BLaER1 treated with 17β-estradiol and CSF1 and Interleukin-3, amounts not matched to agents 10 nM and 100 nM (cell line): ENCODE data around the gene RPP40.

Experiments used
- H3K27ac ChIP-seq, 11 experiments: shearing (Covaris generic); formaldehyde crosslinking; 2 replicates each; pipeline ENCODE4 v1.8.1; 2022
- H3K27me3 ChIP-seq, 11 experiments: shearing (Covaris generic); formaldehyde crosslinking; 2 replicates each; pipeline ENCODE4 v1.8.1; 2022
- H3K36me3 ChIP-seq, 11 experiments: shearing (Covaris generic); formaldehyde crosslinking; 2 replicates each; pipeline ENCODE4 v1.8.1; 2022
- H3K4me1 ChIP-seq, 10 experiments: shearing (Covaris generic); formaldehyde crosslinking; 2 replicates each; pipeline ENCODE4 v1.8.1; 2022
- H3K4me2 ChIP-seq, 11 experiments: shearing (Covaris generic); formaldehyde crosslinking; 2 replicates each; pipeline ENCODE4 v1.8.1; 2022
- H3K4me3 ChIP-seq, 10 experiments: shearing (Covaris generic); formaldehyde crosslinking; 2 replicates each; pipeline ENCODE4 v1.8.1; 2022
- H3K9ac ChIP-seq, 11 experiments: shearing (Covaris generic); formaldehyde crosslinking; 2 replicates each; pipeline ENCODE4 v1.8.1; 2022
- H3K9me3 ChIP-seq, 11 experiments: shearing (Covaris generic); formaldehyde crosslinking; replicated peaks in 1 of 11; 2 replicates each; pipeline ENCODE4 v1.8.1; 2022
- H4K20me1 ChIP-seq, 11 experiments: shearing (Covaris generic); formaldehyde crosslinking; 2 replicates each; pipeline ENCODE4 v1.8.1; 2022
- Cebpa-rat ChIP-seq, 11 experiments: shearing (Covaris generic); IDR thresholded peaks; 2 replicates each; pipeline ENCODE4 v1.8.1; 2022

Gene RPP40, protein sequence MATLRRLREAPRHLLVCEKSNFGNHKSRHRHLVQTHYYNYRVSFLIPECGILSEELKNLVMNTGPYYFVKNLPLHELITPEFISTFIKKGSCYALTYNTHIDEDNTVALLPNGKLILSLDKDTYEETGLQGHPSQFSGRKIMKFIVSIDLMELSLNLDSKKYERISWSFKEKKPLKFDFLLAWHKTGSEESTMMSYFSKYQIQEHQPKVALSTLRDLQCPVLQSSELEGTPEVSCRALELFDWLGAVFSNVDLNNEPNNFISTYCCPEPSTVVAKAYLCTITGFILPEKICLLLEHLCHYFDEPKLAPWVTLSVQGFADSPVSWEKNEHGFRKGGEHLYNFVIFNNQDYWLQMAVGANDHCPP

DNA sequence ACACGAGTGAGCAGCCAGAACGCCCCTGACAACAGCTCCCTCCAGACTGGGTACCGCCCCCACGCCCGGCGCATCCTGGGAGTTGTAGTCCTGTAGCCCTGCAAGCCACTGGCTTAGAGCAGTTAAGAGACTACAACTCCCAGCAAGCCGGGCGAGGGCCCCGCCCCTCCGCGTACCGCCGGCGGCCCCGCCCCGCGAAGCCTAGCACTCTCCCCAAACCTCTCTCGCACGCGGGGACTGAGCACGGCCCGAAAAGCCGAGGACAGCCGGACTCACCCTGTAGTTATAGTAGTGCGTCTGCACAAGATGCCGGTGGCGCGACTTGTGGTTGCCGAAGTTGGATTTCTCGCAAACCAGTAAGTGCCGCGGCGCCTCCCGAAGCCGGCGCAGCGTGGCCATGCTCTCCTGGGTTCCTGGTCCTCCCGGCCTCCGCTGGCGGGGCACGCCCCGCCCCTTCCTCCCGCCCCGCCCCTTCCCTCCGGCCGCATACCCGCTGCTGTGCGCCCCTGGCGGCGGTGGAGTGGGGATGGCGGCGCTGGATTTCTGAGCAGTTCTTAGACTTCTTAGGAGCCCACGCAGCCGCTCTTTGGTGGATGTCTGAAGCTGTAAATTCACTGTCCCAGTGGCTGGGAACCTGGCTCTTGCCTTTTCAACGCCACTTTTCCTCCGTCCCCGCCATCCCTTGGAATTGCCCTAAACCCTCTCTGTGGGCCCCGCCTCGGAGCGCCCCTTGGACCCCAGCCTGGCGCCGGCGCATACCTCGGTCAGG, at the start of gene RPP40:
Gene RPP40, minus strand, starts transcription at position 434 of the 769 bp plus-strand sequence. Its CDS starts 35 bp downstream, at position 399.
- Histone ChIP-seq H3K9ac (peak within 1 kb of the TSS; percentile 82 to 92 (median 86)), H3K4me2 (peak within 1 kb of the TSS; percentile 69 to 97 (median 89)), H3K9me3 (no peaks in the 10 kb centered on the region), H3K27ac (peak within 1 kb of the TSS; percentile 77 to 94 (median 90)), H3K4me3 (peak within 1 kb of the TSS; percentile 55 to 76 (median 66)), H3K4me1 (peaks cover 7 to 19% (median 16%) of the 10 kb centered on the region in 10 experiments; a peak in 19 of 20 replicates), H3K36me3 (peaks cover 0 to 38% (median 33%) of the 10 kb centered on the region in 11 experiments; a peak in 21 of 22 replicates), H4K20me1 (peaks cover 0 to 9% (median 0%) of the 10 kb centered on the region in 11 experiments; a peak in 2 of 22 replicates), H3K27me3 (no peaks in the 10 kb centered on the region)
- no peak for TF ChIP-seq Cebpa-rat (IDR thresholded peaks at IDR 0.05)

DNA sequence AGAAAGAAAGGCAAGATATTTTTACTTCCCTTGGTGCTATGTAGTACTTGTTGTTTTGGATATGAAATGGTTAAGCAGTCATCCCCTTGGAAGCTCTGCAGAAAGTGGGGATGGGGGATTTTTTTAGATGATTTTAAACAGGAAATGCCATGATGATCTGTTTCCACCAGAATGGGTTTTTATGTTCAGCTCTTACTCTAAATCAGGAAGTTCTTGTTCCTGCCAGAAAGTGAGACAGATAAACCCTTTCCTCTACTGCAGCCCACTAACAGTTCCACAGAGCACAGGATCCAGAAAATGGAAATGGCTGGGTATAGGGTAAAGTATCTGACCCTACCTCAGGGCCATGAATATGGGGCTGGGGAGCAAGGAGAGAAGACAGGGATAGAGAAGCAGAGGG, 49.2 kb upstream of the RPP40 start:
- Histone ChIP-seq H3K9ac (peak overlapping the region in 5 of 11 experiments; percentile 9 to 47 (median 30); a peak in 5 of 22 replicates), H4K20me1 (no peaks in the 10 kb centered on the region), H3K4me2 (peak overlapping the region; percentile 44 to 78 (median 68)), H3K9me3 (peaks cover 51 to 69% (median 62%) of the 10 kb centered on the region in 11 experiments), H3K4me1 (peaks cover 37 to 72% (median 58%) of the 10 kb centered on the region in 10 experiments), H3K27me3 (no peaks in the 10 kb centered on the region), H3K4me3 (peak overlapping the region in 2 of 10 experiments; percentile 2 to 14; a peak in 1 of 20 replicates), H3K36me3 (peaks cover 0 to 20% (median 10%) of the 10 kb centered on the region in 11 experiments; a peak in 11 of 22 replicates), H3K27ac (peak overlapping the region in 9 of 11 experiments; percentile 41 to 87 (median 83); a peak in 14 of 22 replicates)
- no peak for TF ChIP-seq Cebpa-rat (IDR thresholded peaks at IDR 0.05)

DNA sequence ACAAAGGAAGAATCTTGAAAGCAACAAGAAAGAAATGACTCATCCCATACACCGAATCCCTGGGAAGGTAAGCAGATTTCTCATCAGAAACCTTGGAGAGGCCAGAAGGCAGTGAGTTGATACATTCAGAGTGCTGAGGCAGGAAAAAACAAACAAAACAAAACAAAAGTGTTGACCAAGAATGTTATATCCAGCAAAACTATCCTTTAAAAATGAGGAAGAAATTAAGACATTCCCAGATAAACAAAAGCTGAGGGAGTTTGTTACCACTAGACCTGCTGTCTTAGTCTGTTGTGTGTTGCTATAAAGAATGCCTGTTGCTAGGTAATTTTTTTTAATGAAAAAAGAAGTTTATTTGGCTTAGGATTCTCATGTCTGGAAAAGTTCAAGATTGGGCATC, 47.6 kb upstream of the RPP40 start:
- peak overlapping the region in 2 of 11 experiments; percentile 18 to 64; a peak in 3 of 22 replicates for H3K9ac ChIP-seq
- peaks cover 67 to 85% (median 72%) of the 10 kb centered on the region in 11 experiments for H3K9me3 ChIP-seq
- H3K4me3 ChIP-seq, result peak overlapping the region in 7 of 10 experiments; percentile 6 to 27 (median 17); a peak in 6 of 20 replicates
- no peaks in the 10 kb centered on the region for H4K20me1 ChIP-seq
- peaks cover 33 to 56% (median 47%) of the 10 kb centered on the region in 10 experiments for H3K4me1 ChIP-seq
- TF ChIP-seq Cebpa-rat (IDR thresholded peaks at IDR 0.05), result no peak
- H3K4me2 ChIP-seq, result peak overlapping the region in 2 of 11 experiments; percentile 25 to 70; a peak in 1 of 22 replicates
- peak overlapping the region in 9 of 11 experiments; percentile 61 to 87 (median 84); a peak in 19 of 22 replicates for H3K27ac ChIP-seq
- peaks cover 0 to 20% (median 13%) of the 10 kb centered on the region in 11 experiments; a peak in 12 of 22 replicates for H3K36me3 ChIP-seq
- no peaks in the 10 kb centered on the region for H3K27me3 ChIP-seq

DNA sequence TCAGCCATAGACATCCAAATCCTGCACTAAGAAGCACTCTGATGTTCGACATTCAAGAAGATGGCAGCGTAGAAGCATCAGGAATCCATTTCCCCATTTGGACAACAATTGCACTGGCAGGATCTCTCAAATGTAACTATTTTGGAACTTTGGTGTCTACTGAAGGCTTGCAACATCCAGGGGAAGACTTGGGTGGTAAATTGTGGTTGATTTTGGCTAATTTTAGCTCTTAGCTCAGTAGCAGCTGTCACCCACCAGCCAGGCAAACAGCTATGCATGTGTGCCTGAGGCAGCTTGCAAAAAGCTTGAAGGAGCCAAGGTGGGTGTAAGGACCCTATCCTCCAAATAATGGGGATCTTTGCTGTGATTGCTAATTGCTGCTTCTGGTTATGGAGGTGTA, 46.2 kb upstream of the RPP40 start:
- TF ChIP-seq Cebpa-rat (IDR thresholded peaks at IDR 0.05), result peak in 9 of 11 experiments; percentile 61 to 97 (median 91); a peak in 17 of 22 replicates
- H3K36me3 ChIP-seq, result peaks cover 0 to 20% (median 13%) of the 10 kb centered on the region in 11 experiments; a peak in 12 of 22 replicates
- H3K4me1 ChIP-seq, result peaks cover 33 to 55% (median 47%) of the 10 kb centered on the region in 10 experiments
- no peaks in the 10 kb centered on the region for H4K20me1 ChIP-seq
- H3K4me2 ChIP-seq, result peak overlapping the region; percentile 18 to 77 (median 66)
- H3K4me3 ChIP-seq, result peak overlapping the region in 6 of 10 experiments; percentile 0 to 30 (median 14); a peak in 4 of 20 replicates
- peak overlapping the region in 10 of 11 experiments; percentile 43 to 87 (median 84); a peak in 19 of 22 replicates for H3K27ac ChIP-seq
- H3K9me3 ChIP-seq, result peaks cover 61 to 87% (median 66%) of the 10 kb centered on the region in 11 experiments
- H3K27me3 ChIP-seq, result no peaks in the 10 kb centered on the region
- peak overlapping the region in 9 of 11 experiments; percentile 38 to 75 (median 64); a peak in 17 of 22 replicates for H3K9ac ChIP-seq

DNA sequence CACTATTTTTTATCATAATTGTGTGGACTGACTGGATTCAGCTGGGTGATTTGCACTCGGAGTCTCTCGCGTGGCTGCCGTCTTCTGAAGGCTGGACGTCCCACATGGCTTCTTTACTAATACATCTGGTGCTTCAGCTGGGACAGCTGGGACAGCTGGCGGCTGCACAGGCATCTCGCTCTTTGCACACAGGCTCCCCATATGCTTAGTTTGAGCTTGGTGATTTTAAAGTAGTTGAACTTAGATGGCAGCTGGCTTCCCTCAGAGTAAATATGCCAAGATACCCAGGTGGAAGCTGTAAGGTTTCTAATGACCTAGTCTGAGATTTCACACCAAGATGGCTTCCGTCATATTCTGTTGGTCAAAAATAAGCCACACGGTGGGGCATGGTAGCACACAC, 42.6 kb upstream of the RPP40 start:
- Histone ChIP-seq H3K4me2 (no peak overlapping the region), H3K27me3 (no peaks in the 10 kb centered on the region), H3K9me3 (peaks cover 42 to 80% (median 54%) of the 10 kb centered on the region in 11 experiments), H3K9ac (no peak overlapping the region), H3K4me3 (no peak overlapping the region), H3K36me3 (peaks cover 0 to 16% (median 9%) of the 10 kb centered on the region in 11 experiments; a peak in 11 of 22 replicates), H3K4me1 (peaks cover 15 to 25% (median 20%) of the 10 kb centered on the region in 10 experiments; a peak in 19 of 20 replicates), H4K20me1 (no peaks in the 10 kb centered on the region), H3K27ac (0 out of 22 replicates have a peak overlapping the region, but pooled peaks of 1 of the 11 experiments have one; percentile 12)
- no peak for TF ChIP-seq Cebpa-rat (IDR thresholded peaks at IDR 0.05)

DNA sequence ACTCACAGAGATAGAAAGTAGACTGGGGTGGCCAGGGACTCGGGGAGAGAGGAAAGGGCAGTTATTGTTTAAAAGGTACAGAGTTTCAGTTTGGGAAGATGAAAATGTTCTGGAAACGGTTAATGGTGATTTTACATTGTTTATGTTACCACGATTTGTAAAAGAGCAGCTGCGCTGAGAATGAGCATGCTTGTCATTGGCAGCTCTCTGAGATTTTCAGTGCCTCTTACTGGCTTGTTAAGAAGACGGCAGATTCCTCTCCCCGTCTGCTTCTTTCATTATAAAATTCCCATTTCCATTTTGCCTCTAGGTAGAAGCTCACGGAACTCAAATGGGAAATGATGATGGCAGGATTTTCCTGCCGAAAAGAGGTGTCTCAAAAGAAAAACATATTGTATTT, 41.6 kb upstream of the RPP40 start:
- Histone ChIP-seq H3K27me3 (no peaks in the 10 kb centered on the region), H3K4me2 (no peak overlapping the region), H3K9me3 (peaks cover 32 to 70% (median 44%) of the 10 kb centered on the region in 11 experiments), H3K36me3 (peaks cover 0 to 10% (median 6%) of the 10 kb centered on the region in 11 experiments; a peak in 6 of 22 replicates), H4K20me1 (no peaks in the 10 kb centered on the region), H3K4me3 (no peak overlapping the region), H3K9ac (no peak overlapping the region), H3K27ac (no peak overlapping the region), H3K4me1 (peaks cover 14 to 23% (median 16%) of the 10 kb centered on the region in 10 experiments; a peak in 19 of 20 replicates)
- TF ChIP-seq Cebpa-rat (IDR thresholded peaks at IDR 0.05), result no peak

DNA sequence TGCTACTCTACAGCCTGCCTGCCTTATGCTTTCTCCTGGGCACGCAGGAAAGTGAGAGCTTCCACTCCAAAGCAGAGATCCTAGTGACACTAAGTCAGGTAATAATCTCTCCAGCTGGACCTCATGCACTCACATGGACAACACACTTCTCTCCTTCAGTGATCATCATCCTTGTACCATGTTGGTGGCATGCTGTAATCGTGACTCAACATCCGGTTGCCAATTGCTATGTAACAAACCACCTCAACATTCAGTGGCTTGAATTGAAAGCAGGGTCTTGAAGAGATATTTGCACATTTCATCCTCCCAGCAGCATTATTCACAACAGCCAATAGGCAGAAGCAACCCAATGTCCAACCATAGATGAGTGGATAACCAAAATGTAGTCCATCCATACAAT, 41.0 kb upstream of the RPP40 start:
- H3K27ac ChIP-seq, result no peak overlapping the region
- H4K20me1 ChIP-seq, result no peaks in the 10 kb centered on the region
- peaks cover 9 to 17% (median 10%) of the 10 kb centered on the region in 10 experiments; a peak in 19 of 20 replicates for H3K4me1 ChIP-seq
- peaks cover 27 to 64% (median 39%) of the 10 kb centered on the region in 11 experiments for H3K9me3 ChIP-seq
- no peak overlapping the region for H3K4me2 ChIP-seq
- no peak for TF ChIP-seq Cebpa-rat (IDR thresholded peaks at IDR 0.05)
- H3K4me3 ChIP-seq, result no peak overlapping the region
- peaks cover 0 to 10% (median 6%) of the 10 kb centered on the region in 11 experiments; a peak in 6 of 22 replicates for H3K36me3 ChIP-seq
- H3K9ac ChIP-seq, result no peak overlapping the region
- H3K27me3 ChIP-seq, result no peaks in the 10 kb centered on the region

DNA sequence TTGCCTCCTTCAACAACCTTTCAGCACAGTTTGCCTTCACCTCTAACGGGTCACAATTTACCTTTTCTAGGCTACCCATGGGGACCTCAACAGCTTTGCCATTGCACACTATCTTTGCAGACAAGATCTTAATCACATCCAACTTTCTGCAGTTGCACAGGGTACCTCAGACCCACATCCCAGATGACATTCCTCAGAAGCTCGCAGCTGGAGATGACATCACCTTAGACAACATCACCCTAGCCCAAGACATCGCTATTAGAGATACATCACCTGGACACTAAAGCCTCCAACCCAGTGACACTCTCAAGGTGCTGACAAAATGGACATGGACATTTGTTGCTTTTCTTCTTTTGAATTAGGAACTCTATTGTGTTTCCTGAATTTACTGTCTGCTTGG, 38.6 kb upstream of the RPP40 start:
- Histone ChIP-seq H3K27me3 (no peaks in the 10 kb centered on the region), H4K20me1 (no peaks in the 10 kb centered on the region), H3K4me3 (no peak overlapping the region), H3K27ac (no peak overlapping the region), H3K9me3 (peaks cover 3 to 40% (median 14%) of the 10 kb centered on the region in 11 experiments; a peak in 18 of 22 replicates), H3K4me2 (no peak overlapping the region), H3K4me1 (no peaks in the 10 kb centered on the region), H3K36me3 (peaks cover 0 to 7% (median 0%) of the 10 kb centered on the region in 11 experiments; a peak in 2 of 22 replicates), H3K9ac (no peak overlapping the region)
- TF ChIP-seq Cebpa-rat (IDR thresholded peaks at IDR 0.05), result no peak
